B cell (primary cell): ENCODE measurements around the gene KAT8. TPM values are rescaled to one million over a fixed set of nuclear protein-coding genes. Genes with fewer than 3 reads are reported as not detected.

Experiments used
- ATAC-seq: fragments of 200-7000 bp; cut with Tn5 transposase; one replicate; pipeline ENCODE4 v1.10.0; 2021; ENCODE audit warnings: low read depth, mild to moderate bottlenecking, moderate number of reproducible peaks, moderate library complexity
- CTCF ChIA-PET: fragments of 350-600 bp; sonication (Branson Sonifier 250); formaldehyde crosslinking; loops from one replicate; lab custom pipeline; 2021; ENCODE audit warnings: antibody characterized with exemption, inconsistent platforms; lab: Charles Lee
- POLR2A ChIA-PET: fragments of 350-600 bp; sonication (Branson Sonifier 250); formaldehyde crosslinking; loops from one replicate; lab custom pipeline; 2021; ENCODE audit warnings: antibody characterized with exemption; lab: Charles Lee
- DNase-seq: peaks from one replicate; pipeline ENCODE4 v3.0.0; 2013
- H2AFZ ChIP-seq: 2 replicates; pipeline ENCODE4 v1.6.1; 2012; ENCODE audit warnings: mild to moderate bottlenecking, low read depth, low read length; ENCODE audit not compliant: insufficient read depth, poor library complexity, severe bottlenecking
- H3K27ac ChIP-seq, 2 donors: 1 replicate in 1 of 2; 2 replicates in 1 of 2; pipeline ENCODE4 v1.5.1; 2012 to 2013; ENCODE audit warnings: low read length in 2 of 2, mild to moderate bottlenecking in 2 of 2, moderate library complexity in 1 of 2
- H3K27me3 ChIP-seq, 4 experiments: fragments of 200-600 bp in 1 of 4; sonication (generic) in 1 of 4; replicated peaks in 1 of 4; 1 replicate in 2 of 4; 2 replicates in 2 of 4; pipeline versions ENCODE4 v1.6.1 to v1.7.0; 2013 to 2016; ENCODE audit warnings: low read length in 3 of 4, mild to moderate bottlenecking in 2 of 4, mixed read lengths in 1 of 4, moderate library complexity in 1 of 4; ENCODE audit not compliant: insufficient read depth in 4 of 4, control insufficient read depth in 3 of 4; ENCODE audit errors: control extremely low read depth in 1 of 4
- H3K36me3 ChIP-seq, 2 experiments: replicated peaks in 1 of 2; 1 replicate in 1 of 2; 2 replicates in 1 of 2; pipeline versions ENCODE4 v1.6.1 to v1.7.1; 2013; ENCODE audit warnings: low read length in 1 of 2; ENCODE audit not compliant: insufficient read depth in 2 of 2, control insufficient read depth in 1 of 2; ENCODE audit errors: control extremely low read depth in 1 of 2, extremely low read depth in 1 of 2
- H3K4me1 ChIP-seq, 2 donors: fragments of 200-600 bp in 1 of 2; sonication (generic) in 1 of 2; 1 replicate in 1 of 2; 2 replicates in 1 of 2; pipeline versions ENCODE4 v1.5.1 to v1.6.1; 2013 to 2017; ENCODE audit warnings: low read length in 2 of 2; ENCODE audit not compliant: control insufficient read depth in 2 of 2, insufficient read depth in 2 of 2
- H3K4me2 ChIP-seq: replicated peaks from 2 replicates; pipeline ENCODE3; 2012; ENCODE audit warnings: mild to moderate bottlenecking, low read depth, low read length; ENCODE audit not compliant: poor library complexity, severe bottlenecking
- H3K4me3 ChIP-seq, 5 experiments: fragments of 200-600 bp in 1 of 5; sonication (generic) in 1 of 5; 1 replicate in 3 of 5; 2 replicates in 2 of 5; pipeline versions ENCODE4 v1.5.1 to v1.7.0; 2011 to 2016; ENCODE audit warnings: low read length in 4 of 5, mild to moderate bottlenecking in 4 of 5, low read depth in 2 of 5, control low read depth in 1 of 5, moderate library complexity in 1 of 5; ENCODE audit not compliant: insufficient read depth in 1 of 5; ENCODE audit errors: control extremely low read depth in 1 of 5, extremely low read depth in 1 of 5
- H3K79me2 ChIP-seq: fragments of 200-600 bp; sonication (generic); one replicate; pipeline ENCODE4 v1.6.0; 2016; ENCODE audit warnings: low read length; ENCODE audit not compliant: control insufficient read depth, insufficient read depth
- H3K9ac ChIP-seq: fragments of 200-600 bp; sonication (generic); 2 replicates; pipeline ENCODE4 v1.6.1; 2017; ENCODE audit warnings: mild to moderate bottlenecking, low read length, moderate library complexity
- H3K9me3 ChIP-seq, 3 donors: one replicate each; pipeline versions ENCODE4 v1.6.1 to v1.7.1; 2013; ENCODE audit warnings: low read length in 2 of 3; ENCODE audit not compliant: control insufficient read depth in 2 of 3, insufficient read depth in 1 of 3; ENCODE audit errors: control extremely low read depth in 1 of 3
- H4K20me1 ChIP-seq: 2 replicates; pipeline ENCODE4 v1.6.0; 2012; ENCODE audit warnings: mild to moderate bottlenecking, low read length; ENCODE audit not compliant: insufficient read depth, control insufficient read depth, poor library complexity, severe bottlenecking
- H3K27ac Mint-ChIP-seq: one replicate; pipeline ENCODE4 v1.8.0; 2021; ENCODE audit warnings: mixed read lengths
- H3K27me3 Mint-ChIP-seq: one replicate; pipeline ENCODE4 v1.8.0; 2021; ENCODE audit warnings: mixed read lengths
- H3K4me1 Mint-ChIP-seq: one replicate; pipeline ENCODE4 v1.8.0; 2021; ENCODE audit warnings: mixed read lengths
- H3K4me3 Mint-ChIP-seq: one replicate; pipeline ENCODE4 v1.8.0; 2021; ENCODE audit warnings: mixed read lengths
- H3K9me3 Mint-ChIP-seq: one replicate; pipeline ENCODE4 v1.8.0; 2022; ENCODE audit warnings: mixed read lengths; ENCODE audit not compliant: insufficient read depth
- EZH2 ChIP-seq: IDR thresholded peaks from 2 replicates; pipeline ENCODE4 v1.6.1; 2012; ENCODE audit warnings: borderline replicate concordance, low read depth, mild to moderate bottlenecking, moderate library complexity, low read length; ENCODE audit not compliant: insufficient read depth, poor library complexity, severe bottlenecking
- WGBS: methylation state at CpG from one replicate; pipeline ENCODE4 v1.1.5; 2013; ENCODE audit warnings: missing lambda C conversion rate; ENCODE audit not compliant: insufficient coverage; 5-methylcytosine and 5-hydroxymethylcytosine counted together
- intact Hi-C: fragments of 100-400 bp; cut with micrococcal nuclease; formaldehyde crosslinking; loops from one replicate; pipeline ENCODE4 v1.10.0; 2022
- polyA plus RNA-seq: library from polyadenylated mRNA; depleted of rRNA; stranded (reverse); fragments of >200 nt; gene quantifications from 2 replicates; pipeline ENCODE4 v1.2.3, GENCODE V29; 2012
- total RNA-seq, 2 donors: library from RNA; stranded (reverse); fragments of 120-200 nt in 1 of 2; gene quantifications; 1 replicate in 1 of 2; 2 replicates in 1 of 2; pipeline versions ENCODE4 v1.2.3 to v1.2.4, GENCODE V29; 2013 to 2022
- TF ChIP-seq, protein P1 (sequence below): fragments of 200-600 bp; IDR thresholded peaks from one replicate; pipeline ENCODE4 v1.8.0; 2022; ENCODE audit warnings: antibody characterized with exemption, mild to moderate bottlenecking

KAT8 gene
- total and polyA plus RNA-seq, 2 donors (not counting 1 experiment from before 2014, with no cell fraction given): 100.0 to 102 TPM

DNA sequence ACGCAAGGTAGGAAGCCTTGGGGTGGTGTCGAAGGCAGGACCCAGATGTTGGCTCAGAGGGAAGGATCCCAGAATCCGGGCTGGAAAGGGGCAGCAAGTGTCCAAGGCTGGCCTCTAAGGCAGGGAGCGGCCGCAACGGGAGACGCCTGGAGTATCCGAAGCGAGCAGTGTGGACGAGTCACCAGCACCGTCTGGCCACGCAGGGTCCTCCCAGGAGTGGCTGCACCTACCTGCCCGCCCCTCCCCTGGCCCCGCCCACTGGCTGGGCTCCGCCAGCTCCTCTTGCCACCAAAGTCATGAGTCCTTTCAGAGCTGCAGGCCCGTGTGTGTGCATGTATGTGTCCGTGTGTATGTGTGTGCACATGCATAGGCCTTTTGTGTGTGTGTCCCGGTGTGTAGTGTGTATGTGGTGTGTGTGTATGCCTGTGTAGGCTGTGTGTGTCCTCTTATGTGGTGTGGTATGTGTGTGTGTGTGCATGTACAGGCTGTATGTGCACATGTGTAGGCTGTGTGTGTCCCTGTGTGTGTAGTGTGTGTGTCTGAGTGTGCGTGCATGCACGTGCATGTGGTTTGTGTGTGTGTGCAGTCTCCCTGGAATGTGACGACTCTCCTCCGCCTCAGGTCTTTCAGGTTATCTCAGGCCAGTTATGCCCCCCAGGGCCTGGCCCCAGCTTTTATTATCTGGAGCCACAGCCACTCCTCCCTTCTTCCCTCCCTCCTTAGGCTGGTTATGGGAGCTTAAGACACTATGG lies 18.2 kb downstream of the KAT8 start, which contains the start of gene PRSS8:
PRSS8 (minus strand) TSS at position 193 of the 752 bp plus-strand sequence. CDS start 229 bp downstream, outside the sequence.
- no peak for ATAC-seq
- CTCF ChIA-PET: no interaction called here
- H3K4me1 ChIP-seq: no peaks in the 10 kb centered on the region
- H2AFZ ChIP-seq: no peak within 1 kb of the TSS
- intact Hi-C loops: no loop called here
- H3K27me3 ChIP-seq: no peaks in the 10 kb centered on the region
- H3K4me3 Mint-ChIP-seq: no peak within 1 kb of the TSS
- POLR2A ChIA-PET: interaction anchor here (1.2 kb wide), 1 partner anchor 8 kb away, joined by 3 read pairs; no protein-coding TSS in a partner anchor
- no peak within 1 kb of the TSS for H3K27ac ChIP-seq
- no peak within 1 kb of the TSS for H3K27ac Mint-ChIP-seq
- no peak within 1 kb of the TSS for H3K4me3 ChIP-seq
- no peaks in the 10 kb centered on the region for H3K9me3 ChIP-seq
- H4K20me1 ChIP-seq: no peaks in the 10 kb centered on the region
- no peaks in the 10 kb centered on the region for H3K9me3 Mint-ChIP-seq
- no peaks in the 10 kb centered on the region for H3K79me2 ChIP-seq
- DNase-seq: peak; percentile 5
- H3K27me3 Mint-ChIP-seq: no peaks in the 10 kb centered on the region
- H3K4me1 Mint-ChIP-seq: no peaks in the 10 kb centered on the region
- peaks cover 0 to 19% of the 10 kb centered on the region in 2 experiments for H3K36me3 ChIP-seq
- 92% methylated on average over 18 of the region's 22 CpGs for WGBS
- H3K4me2 ChIP-seq: no peak within 1 kb of the TSS
- TF ChIP-seq, protein P1, sequence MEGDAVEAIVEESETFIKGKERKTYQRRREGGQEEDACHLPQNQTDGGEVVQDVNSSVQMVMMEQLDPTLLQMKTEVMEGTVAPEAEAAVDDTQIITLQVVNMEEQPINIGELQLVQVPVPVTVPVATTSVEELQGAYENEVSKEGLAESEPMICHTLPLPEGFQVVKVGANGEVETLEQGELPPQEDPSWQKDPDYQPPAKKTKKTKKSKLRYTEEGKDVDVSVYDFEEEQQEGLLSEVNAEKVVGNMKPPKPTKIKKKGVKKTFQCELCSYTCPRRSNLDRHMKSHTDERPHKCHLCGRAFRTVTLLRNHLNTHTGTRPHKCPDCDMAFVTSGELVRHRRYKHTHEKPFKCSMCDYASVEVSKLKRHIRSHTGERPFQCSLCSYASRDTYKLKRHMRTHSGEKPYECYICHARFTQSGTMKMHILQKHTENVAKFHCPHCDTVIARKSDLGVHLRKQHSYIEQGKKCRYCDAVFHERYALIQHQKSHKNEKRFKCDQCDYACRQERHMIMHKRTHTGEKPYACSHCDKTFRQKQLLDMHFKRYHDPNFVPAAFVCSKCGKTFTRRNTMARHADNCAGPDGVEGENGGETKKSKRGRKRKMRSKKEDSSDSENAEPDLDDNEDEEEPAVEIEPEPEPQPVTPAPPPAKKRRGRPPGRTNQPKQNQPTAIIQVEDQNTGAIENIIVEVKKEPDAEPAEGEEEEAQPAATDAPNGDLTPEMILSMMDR: no peak
- no peak for TF ChIP-seq EZH2
- no peak within 1 kb of the TSS for H3K9ac ChIP-seq

DNA sequence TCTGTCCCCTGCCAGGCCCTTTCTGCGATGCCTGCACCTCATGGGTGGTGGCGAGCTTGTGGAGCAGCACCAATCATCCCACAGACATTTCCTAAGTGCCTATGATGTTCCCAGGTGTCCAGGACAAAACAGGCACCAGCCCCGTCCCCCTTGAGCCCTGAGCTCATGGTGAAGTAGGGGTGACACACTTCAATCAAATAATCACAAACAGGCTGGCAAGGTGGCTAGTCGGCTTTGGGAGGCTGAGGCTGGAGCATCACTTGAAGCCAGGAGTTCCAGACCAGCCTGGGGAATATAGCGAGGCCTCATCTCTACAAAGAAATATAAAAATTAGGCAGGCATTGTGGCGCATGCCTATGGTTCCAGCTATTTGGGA lies 18.8 kb downstream of the KAT8 start:
- TF ChIP-seq EZH2: no peak
- TF ChIP-seq, protein P1: no peak
- no peaks in the 10 kb centered on the region for H3K27me3 ChIP-seq
- H3K9ac ChIP-seq: no peak overlapping the region
- DNase-seq (no peak), ATAC-seq (no peak)
- H4K20me1 ChIP-seq: no peaks in the 10 kb centered on the region
- H3K9me3 ChIP-seq: no peaks in the 10 kb centered on the region
- H3K36me3 ChIP-seq: peaks cover 0 to 14% of the 10 kb centered on the region in 2 experiments
- H3K4me1 ChIP-seq: no peaks in the 10 kb centered on the region
- no peak overlapping the region for H3K4me2 ChIP-seq
- no peak overlapping the region for H3K27ac ChIP-seq
- CTCF ChIA-PET: no interaction called here
- H3K79me2 ChIP-seq: no peaks in the 10 kb centered on the region
- Mint-ChIP-seq H3K27ac (no peak overlapping the region), H3K4me1 (no peaks in the 10 kb centered on the region), H3K9me3 (no peaks in the 10 kb centered on the region), H3K27me3 (no peaks in the 10 kb centered on the region), H3K4me3 (no peak overlapping the region)
- H3K4me3 ChIP-seq: no peak overlapping the region
- H2AFZ ChIP-seq: no peak overlapping the region
- POLR2A ChIA-PET: interaction anchor here (1.2 kb wide), 1 partner anchor 9 kb away, joined by 3 read pairs; no protein-coding TSS in a partner anchor
- intact Hi-C loops: no loop called here
- 100% methylated on average over 2 of the region's 6 CpGs for WGBS
